Neural cell (in vitro differentiated cells): ENCODE data around the gene PLA2G4F. TPM values are rescaled to one million over a fixed set of nuclear protein-coding genes. Genes with fewer than 3 reads are reported as not detected.

Experiments
- H2AFZ ChIP-seq: fragments of 200-600, 300-800 bp; sonication (generic), shearing (Covaris generic); 2 replicates; pipeline ENCODE4 v1.6.0; 2014; ENCODE audit warnings: low read depth, mild to moderate bottlenecking, antibody characterized with exemption, low read length, moderate library complexity
- H3F3A ChIP-seq: fragments of 200-600 bp; shearing (Covaris generic); 2 replicates; pipeline ENCODE4 v1.6.1; 2016; ENCODE audit warnings: mild to moderate bottlenecking, moderate library complexity, mixed read lengths, antibody characterized with exemption, low read length; ENCODE audit not compliant: insufficient read depth, poor library complexity, severe bottlenecking
- H3K27ac ChIP-seq: fragments of 200-600, 300-800 bp; sonication (generic), shearing (Covaris generic); 2 replicates; pipeline ENCODE4 v1.5.1; 2014; ENCODE audit warnings: mild to moderate bottlenecking, low read length, moderate library complexity
- H3K27me3 ChIP-seq: fragments of 300-800, 200-600 bp; sonication (generic), shearing (Covaris generic); 2 replicates; pipeline ENCODE4 v1.6.0; 2014; ENCODE audit warnings: mild to moderate bottlenecking, low read depth, low read length, moderate library complexity; ENCODE audit not compliant: insufficient read depth
- H3K36me3 ChIP-seq: fragments of 300-800, 200-600 bp; sonication (generic), shearing (Covaris generic); 2 replicates; pipeline ENCODE4 v1.5.1; 2014; ENCODE audit warnings: mild to moderate bottlenecking, antibody characterized with exemption, low read length, moderate library complexity; ENCODE audit not compliant: insufficient read depth
- H3K4me2 ChIP-seq: fragments of 300-800, 200-600 bp; sonication (generic), shearing (Covaris generic); 2 replicates; pipeline ENCODE4 v1.6.0; 2014; ENCODE audit warnings: mild to moderate bottlenecking, low read length
- H3K4me3 ChIP-seq: fragments of 300-800, 200-600 bp; sonication (generic), shearing (Covaris generic); 2 replicates; pipeline ENCODE4 v1.5.1; 2014; ENCODE audit warnings: mild to moderate bottlenecking, low read length, moderate library complexity
- H3K79me2 ChIP-seq: fragments of 200-600 bp; shearing (Covaris generic); replicated peaks from 2 replicates; pipeline ENCODE4 v1.6.0; 2014; ENCODE audit warnings: mild to moderate bottlenecking, low read length, moderate library complexity; ENCODE audit not compliant: insufficient read depth
- H3K9ac ChIP-seq: fragments of 300-800, 200-600 bp; sonication (generic), shearing (Covaris generic); 2 replicates; pipeline ENCODE4 v1.6.1; 2016; ENCODE audit warnings: mild to moderate bottlenecking, low read length, mixed read lengths
- H3K9me2 ChIP-seq: fragments of 200-600 bp; shearing (Covaris generic); 2 replicates; pipeline ENCODE4 v1.6.1; 2016; ENCODE audit warnings: mild to moderate bottlenecking, low read length, mixed read lengths; ENCODE audit not compliant: insufficient read depth
- H3K9me3 ChIP-seq: fragments of 200-600, 300-800 bp; sonication (generic), shearing (Covaris generic); 2 replicates; pipeline ENCODE4 v1.6.1; 2016; ENCODE audit warnings: mild to moderate bottlenecking, mixed run types, low read length, moderate library complexity, mixed read lengths
- H4K20me1 ChIP-seq: fragments of 200-600 bp; shearing (Covaris generic); 2 replicates; pipeline ENCODE4 v1.6.1; 2016; ENCODE audit warnings: mild to moderate bottlenecking, mixed run types; ENCODE audit not compliant: insufficient read depth
- EP300 ChIP-seq: fragments of 450-650 bp; conservative IDR thresholded peaks from 2 replicates; pipeline ENCODE4 v1.6.1; 2014; ENCODE audit warnings: antibody characterized with exemption, mild to moderate bottlenecking, moderate library complexity; ENCODE audit not compliant: poor library complexity, severe bottlenecking
- EZH2 ChIP-seq: fragments of 200-600, 300-800 bp; shearing (Covaris generic), sonication (generic); IDR thresholded peaks from 2 replicates; pipeline ENCODE4 v1.6.1; 2014; ENCODE audit warnings: antibody characterized with exemption, low read length, borderline replicate concordance, mild to moderate bottlenecking; ENCODE audit not compliant: insufficient read depth, poor library complexity, severe bottlenecking
- MXI1 ChIP-seq: fragments of 450-650 bp; conservative IDR thresholded peaks from 2 replicates; pipeline ENCODE4 v1.6.1; 2014; ENCODE audit warnings: antibody characterized with exemption, mild to moderate bottlenecking; ENCODE audit not compliant: poor library complexity, severe bottlenecking
- POLR2AphosphoS5 ChIP-seq: IDR thresholded peaks from 2 replicates; pipeline ENCODE4 v1.6.1; 2012
- RAD21 ChIP-seq: fragments of 450-650 bp; conservative IDR thresholded peaks from 2 replicates; pipeline ENCODE4 v1.6.1; 2014; ENCODE audit warnings: antibody characterized with exemption, mild to moderate bottlenecking, moderate library complexity
- SMC3 ChIP-seq: fragments of 450-650 bp; conservative IDR thresholded peaks from 2 replicates; pipeline ENCODE4 v1.6.1; 2014; ENCODE audit warnings: antibody characterized with exemption, mild to moderate bottlenecking, moderate library complexity; ENCODE audit not compliant: poor library complexity
- TAF1 ChIP-seq: IDR thresholded peaks from 2 replicates; pipeline ENCODE4 v1.6.1; 2012; ENCODE audit warnings: low read depth
- polyA plus RNA-seq: library from polyadenylated mRNA; depleted of rRNA; stranded (reverse); fragments of >200 nt; gene quantifications from 2 replicates; pipeline ENCODE4 v1.2.3, GENCODE V29; 2014
- TF ChIP-seq, protein P1 (sequence below): IDR thresholded peaks from 2 replicates; pipeline ENCODE4 v1.6.1; 2012; ENCODE audit warnings: borderline replicate concordance
- TF ChIP-seq, protein P2 (sequence below): fragments of 450-650 bp; IDR thresholded peaks from 2 replicates; pipeline ENCODE4 v1.5.1; 2014; ENCODE audit warnings: antibody characterized with exemption, mild to moderate bottlenecking, moderate library complexity; ENCODE audit not compliant: poor library complexity, severe bottlenecking

The PLA2G4F gene
- polyA plus RNA-seq, 1 donor from 2014 or later: not detected

DNA sequence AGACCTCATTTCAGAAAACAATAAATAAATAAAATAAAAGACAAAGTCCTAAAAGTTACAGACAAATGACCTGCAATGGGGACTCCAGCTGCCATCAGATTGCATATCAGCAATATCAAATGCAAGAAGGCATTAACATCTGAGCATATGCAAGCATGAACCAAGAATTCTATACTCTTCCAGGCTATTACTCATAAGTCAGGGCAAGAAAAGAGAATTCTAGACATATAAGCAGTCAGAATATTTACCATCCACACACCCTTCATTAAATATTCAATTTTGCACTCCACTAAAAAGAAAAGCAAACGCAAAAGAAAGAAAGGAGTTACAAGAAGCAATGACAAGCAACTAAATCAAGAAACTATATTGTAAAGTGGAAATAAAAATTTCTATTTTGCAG is 21.1 kb downstream of the PLA2G4F start:
- H3K9me2 ChIP-seq: no peaks in the 10 kb centered on the region
- H2AFZ ChIP-seq: no peak overlapping the region
- H3K79me2 ChIP-seq: no peaks in the 10 kb centered on the region
- H3K36me3 ChIP-seq: no peaks in the 10 kb centered on the region
- no peak for TF ChIP-seq SMC3
- TF ChIP-seq RAD21: no peak
- TF ChIP-seq, protein P1, sequence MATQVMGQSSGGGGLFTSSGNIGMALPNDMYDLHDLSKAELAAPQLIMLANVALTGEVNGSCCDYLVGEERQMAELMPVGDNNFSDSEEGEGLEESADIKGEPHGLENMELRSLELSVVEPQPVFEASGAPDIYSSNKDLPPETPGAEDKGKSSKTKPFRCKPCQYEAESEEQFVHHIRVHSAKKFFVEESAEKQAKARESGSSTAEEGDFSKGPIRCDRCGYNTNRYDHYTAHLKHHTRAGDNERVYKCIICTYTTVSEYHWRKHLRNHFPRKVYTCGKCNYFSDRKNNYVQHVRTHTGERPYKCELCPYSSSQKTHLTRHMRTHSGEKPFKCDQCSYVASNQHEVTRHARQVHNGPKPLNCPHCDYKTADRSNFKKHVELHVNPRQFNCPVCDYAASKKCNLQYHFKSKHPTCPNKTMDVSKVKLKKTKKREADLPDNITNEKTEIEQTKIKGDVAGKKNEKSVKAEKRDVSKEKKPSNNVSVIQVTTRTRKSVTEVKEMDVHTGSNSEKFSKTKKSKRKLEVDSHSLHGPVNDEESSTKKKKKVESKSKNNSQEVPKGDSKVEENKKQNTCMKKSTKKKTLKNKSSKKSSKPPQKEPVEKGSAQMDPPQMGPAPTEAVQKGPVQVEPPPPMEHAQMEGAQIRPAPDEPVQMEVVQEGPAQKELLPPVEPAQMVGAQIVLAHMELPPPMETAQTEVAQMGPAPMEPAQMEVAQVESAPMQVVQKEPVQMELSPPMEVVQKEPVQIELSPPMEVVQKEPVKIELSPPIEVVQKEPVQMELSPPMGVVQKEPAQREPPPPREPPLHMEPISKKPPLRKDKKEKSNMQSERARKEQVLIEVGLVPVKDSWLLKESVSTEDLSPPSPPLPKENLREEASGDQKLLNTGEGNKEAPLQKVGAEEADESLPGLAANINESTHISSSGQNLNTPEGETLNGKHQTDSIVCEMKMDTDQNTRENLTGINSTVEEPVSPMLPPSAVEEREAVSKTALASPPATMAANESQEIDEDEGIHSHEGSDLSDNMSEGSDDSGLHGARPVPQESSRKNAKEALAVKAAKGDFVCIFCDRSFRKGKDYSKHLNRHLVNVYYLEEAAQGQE: no peak
- no peak for TF ChIP-seq MXI1
- TF ChIP-seq EZH2: no peak
- TF ChIP-seq TAF1: no peak
- no peak for TF ChIP-seq POLR2AphosphoS5
- TF ChIP-seq, protein P2, sequence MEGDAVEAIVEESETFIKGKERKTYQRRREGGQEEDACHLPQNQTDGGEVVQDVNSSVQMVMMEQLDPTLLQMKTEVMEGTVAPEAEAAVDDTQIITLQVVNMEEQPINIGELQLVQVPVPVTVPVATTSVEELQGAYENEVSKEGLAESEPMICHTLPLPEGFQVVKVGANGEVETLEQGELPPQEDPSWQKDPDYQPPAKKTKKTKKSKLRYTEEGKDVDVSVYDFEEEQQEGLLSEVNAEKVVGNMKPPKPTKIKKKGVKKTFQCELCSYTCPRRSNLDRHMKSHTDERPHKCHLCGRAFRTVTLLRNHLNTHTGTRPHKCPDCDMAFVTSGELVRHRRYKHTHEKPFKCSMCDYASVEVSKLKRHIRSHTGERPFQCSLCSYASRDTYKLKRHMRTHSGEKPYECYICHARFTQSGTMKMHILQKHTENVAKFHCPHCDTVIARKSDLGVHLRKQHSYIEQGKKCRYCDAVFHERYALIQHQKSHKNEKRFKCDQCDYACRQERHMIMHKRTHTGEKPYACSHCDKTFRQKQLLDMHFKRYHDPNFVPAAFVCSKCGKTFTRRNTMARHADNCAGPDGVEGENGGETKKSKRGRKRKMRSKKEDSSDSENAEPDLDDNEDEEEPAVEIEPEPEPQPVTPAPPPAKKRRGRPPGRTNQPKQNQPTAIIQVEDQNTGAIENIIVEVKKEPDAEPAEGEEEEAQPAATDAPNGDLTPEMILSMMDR: no peak
- TF ChIP-seq EP300: no peak
- H3F3A ChIP-seq: no peaks in the 10 kb centered on the region
- no peaks in the 10 kb centered on the region for H4K20me1 ChIP-seq
- H3K4me3 ChIP-seq: no peak overlapping the region
- no peak overlapping the region for H3K9ac ChIP-seq
- no peak overlapping the region for H3K4me2 ChIP-seq
- H3K9me3 ChIP-seq: no peaks in the 10 kb centered on the region
- H3K27me3 ChIP-seq: no peaks in the 10 kb centered on the region
- H3K27ac ChIP-seq: no peak overlapping the region

DNA sequence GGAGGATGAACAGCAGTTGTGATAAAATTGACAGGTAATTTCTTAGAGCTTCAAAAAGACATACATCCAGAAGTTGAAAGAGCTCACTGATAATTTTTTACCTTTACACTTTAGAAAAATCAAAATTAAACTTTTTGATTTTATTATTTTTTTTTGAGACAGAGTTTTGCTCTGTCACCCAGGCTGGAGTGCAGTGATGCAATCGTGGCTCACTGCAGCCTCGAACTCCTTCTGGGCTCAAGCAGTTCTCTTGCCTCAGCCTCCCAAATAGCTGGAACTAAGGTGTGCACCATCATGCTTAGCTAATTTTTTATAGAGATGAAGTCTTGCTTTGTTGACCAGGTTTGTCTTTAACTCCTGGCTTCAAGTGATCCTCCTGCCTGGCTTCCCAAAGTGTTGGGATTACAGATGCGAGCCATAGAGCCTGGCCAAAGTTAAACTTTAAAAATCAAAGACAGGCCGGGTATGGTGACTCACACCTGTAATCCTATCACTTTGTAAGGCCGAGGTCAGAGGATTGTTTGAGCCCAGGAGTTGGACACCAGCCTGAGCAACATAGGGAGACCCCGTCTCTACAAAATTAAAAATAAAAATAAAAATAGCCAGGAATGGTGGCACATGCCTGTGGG is 21.7 kb downstream of the PLA2G4F start:
- Histone ChIP-seq H3K27me3 (no peaks in the 10 kb centered on the region), H3K36me3 (no peaks in the 10 kb centered on the region), H3K9me2 (no peaks in the 10 kb centered on the region), H3F3A (no peaks in the 10 kb centered on the region), H3K9me3 (no peaks in the 10 kb centered on the region), H4K20me1 (no peaks in the 10 kb centered on the region), H3K4me3 (no peak overlapping the region), H2AFZ (no peak overlapping the region), H3K4me2 (no peak overlapping the region), H3K79me2 (no peaks in the 10 kb centered on the region), H3K9ac (no peak overlapping the region), H3K27ac (no peak overlapping the region)
- TF ChIP-seq TAF1 (no peak), SMC3 (no peak), EP300 (no peak), MXI1 (no peak), POLR2AphosphoS5 (no peak), RAD21 (no peak), EZH2 (no peak)
- TF ChIP-seq, protein P1: no peak
- TF ChIP-seq, protein P2: no peak
